Central memory CD8-positive, alpha-beta T cell (primary cell): ENCODE data around the gene SOX3.

Source experiments
- ATAC-seq: fragments of 150-1000 bp; cut with Tn5 transposase; replicated peaks from 2 replicates; pipeline ENCODE4 v1.10.0; 2022; ENCODE audit warnings: mild to moderate bottlenecking, moderate FRiP score, moderate number of reproducible peaks; ENCODE audit not compliant: poor library complexity, severe bottlenecking; ENCODE audit errors: extremely low read depth
- DNase-seq, 2 donors: peaks; one replicate each; pipeline ENCODE4 v3.0.0; 2021; ENCODE audit warnings: low spot score in 2 of 2
- H3K27ac Mint-ChIP-seq: one replicate; pipeline ENCODE4 v1.8.0; 2022; ENCODE audit warnings: low read depth, mild to moderate bottlenecking, moderate library complexity, mixed read lengths
- H3K27me3 Mint-ChIP-seq: one replicate; pipeline ENCODE4 v1.8.0; 2022; ENCODE audit warnings: mixed read lengths
- H3K36me3 Mint-ChIP-seq: one replicate; pipeline ENCODE4 v1.8.0; 2022; ENCODE audit warnings: mild to moderate bottlenecking, moderate library complexity, mixed read lengths; ENCODE audit not compliant: insufficient read depth
- H3K4me1 Mint-ChIP-seq: one replicate; pipeline ENCODE4 v1.8.0; 2022; ENCODE audit warnings: mixed read lengths
- H3K4me3 Mint-ChIP-seq: one replicate; pipeline ENCODE4 v1.8.0; 2022; ENCODE audit warnings: mild to moderate bottlenecking, moderate library complexity, mixed read lengths
- H3K9me3 Mint-ChIP-seq: one replicate; pipeline ENCODE4 v1.8.0; 2022; ENCODE audit warnings: mixed read lengths

Gene SOX3

DNA sequence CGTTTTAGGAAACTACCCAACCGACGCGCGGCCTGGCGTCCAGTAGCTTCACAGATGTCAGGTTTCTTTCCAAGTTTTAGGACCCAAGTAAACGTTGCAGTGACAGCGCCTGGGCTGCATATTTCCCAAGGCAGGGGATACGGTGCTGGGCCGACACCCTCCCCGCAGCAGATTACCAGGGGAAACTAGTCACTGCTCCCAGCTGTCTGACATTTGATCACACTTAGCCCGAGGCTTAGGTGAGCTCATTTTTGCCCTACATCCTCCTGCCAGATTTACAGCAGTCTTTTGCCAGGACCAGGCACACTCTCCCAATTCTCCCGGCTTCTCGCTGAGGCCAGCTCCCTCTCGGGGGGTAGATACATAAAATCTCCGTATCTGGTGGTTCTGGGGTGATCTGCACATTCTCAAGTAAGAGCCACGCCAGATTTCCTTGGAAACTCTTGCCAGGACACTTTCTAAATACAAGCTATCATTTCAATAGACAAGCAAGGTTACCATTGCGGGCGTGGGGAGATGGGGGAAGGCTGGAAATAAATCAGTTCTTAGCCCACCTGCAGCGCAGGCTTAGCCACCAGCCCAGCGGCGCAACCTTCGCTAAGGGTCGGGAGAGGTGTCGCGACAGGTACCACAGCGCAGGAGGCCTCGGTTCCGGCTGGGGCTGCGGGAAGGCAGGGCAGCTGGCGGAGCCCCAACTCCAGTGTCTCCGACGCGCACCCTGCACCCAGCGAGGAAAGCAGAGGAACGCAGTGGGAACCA is 2.5 kb upstream of the SOX3 start:
- Mint-ChIP-seq H3K27me3 (peaks cover 18% of the 10 kb centered on the region), H3K27ac (no peak overlapping the region), H3K36me3 (no peaks in the 10 kb centered on the region), H3K4me1 (no peaks in the 10 kb centered on the region), H3K4me3 (no peak overlapping the region), H3K9me3 (no peaks in the 10 kb centered on the region)
- DNase-seq = no peak
- no peak for ATAC-seq

DNA sequence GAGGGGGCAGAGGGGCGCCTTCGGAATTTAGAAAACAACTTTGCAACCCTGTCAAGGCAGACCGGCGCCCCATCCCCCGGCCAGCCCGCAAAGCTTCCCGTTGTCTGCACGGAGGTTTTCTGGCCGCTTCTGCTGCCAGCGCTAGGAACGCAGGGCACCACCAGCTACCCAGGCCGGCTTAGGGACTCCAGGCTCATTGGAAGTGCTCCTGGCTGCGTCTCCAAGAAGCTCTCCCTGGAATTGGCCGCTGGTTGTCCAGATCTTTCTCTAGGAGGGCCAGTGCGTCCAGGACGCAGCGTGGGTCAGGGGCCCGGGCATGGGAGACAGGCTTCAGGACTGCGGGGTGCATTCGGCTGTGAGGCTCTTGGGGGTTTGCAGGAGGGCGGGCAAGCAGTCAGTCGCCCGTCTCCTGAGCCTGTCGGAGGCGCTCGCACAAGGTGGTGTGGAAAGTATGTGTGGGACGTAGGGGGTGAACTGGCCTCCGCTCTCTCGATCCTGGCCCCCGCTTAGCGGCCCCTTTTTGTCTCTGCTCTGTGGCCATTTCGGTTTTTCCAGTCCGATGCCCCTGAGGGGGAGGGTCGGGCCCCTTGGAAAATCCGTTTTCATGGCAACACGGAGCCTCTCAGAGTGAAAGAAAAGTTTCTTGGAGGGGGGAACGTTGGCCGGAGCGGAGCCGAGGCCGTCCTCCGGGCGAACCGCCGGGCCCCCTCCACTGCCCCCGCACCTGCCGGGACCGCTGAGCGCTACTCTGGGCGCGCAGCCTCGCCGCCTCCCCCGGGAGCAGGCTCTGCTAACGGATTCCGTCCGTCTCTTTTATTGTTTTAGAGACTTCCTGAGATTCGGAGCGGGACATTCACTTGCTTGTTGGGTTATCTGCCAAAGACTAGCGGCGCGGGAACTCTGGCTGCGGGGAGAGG is 810 bp upstream of the SOX3 start:
- H3K9me3 Mint-ChIP-seq = no peaks in the 10 kb centered on the region
- DNase-seq = no peak
- peaks cover 26% of the 10 kb centered on the region for H3K27me3 Mint-ChIP-seq
- H3K27ac Mint-ChIP-seq = no peak overlapping the region
- H3K4me1 Mint-ChIP-seq = no peaks in the 10 kb centered on the region
- no peaks in the 10 kb centered on the region for H3K36me3 Mint-ChIP-seq
- no peak overlapping the region for H3K4me3 Mint-ChIP-seq
- ATAC-seq = no peak

DNA sequence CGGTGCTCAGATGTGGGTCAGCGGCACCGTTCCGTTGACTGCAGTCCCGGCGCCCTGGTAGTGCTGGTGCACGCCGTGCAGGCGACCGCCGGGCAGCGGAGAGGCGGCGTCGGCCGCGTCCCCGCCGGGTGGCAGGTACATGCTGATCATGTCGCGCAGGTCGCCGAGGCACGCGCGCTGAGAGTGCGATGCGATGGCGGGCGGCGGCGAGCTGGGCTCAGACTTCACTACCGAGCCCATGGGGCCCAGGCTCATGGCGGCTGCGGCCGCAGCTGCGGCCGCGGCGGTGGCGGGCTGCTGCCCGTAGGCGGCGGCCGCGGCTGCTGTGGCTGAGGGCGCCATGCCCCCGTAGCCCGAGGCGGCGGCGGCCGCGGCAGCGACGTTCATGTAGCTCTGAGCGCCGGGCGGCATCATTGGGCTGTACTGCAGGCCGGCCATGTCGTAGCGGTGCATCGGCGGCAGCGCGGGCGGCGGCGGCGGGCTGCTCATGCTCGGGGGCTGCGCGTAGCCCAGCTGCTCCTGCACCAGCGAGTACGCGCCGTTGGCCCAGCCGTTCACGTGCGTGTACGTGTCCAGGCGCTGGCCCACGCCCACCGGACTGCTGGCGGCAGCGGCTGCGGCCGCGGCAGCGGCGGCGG is 1.0 kb downstream of the SOX3 start:
- no peak overlapping the region for H3K4me3 Mint-ChIP-seq

DNA sequence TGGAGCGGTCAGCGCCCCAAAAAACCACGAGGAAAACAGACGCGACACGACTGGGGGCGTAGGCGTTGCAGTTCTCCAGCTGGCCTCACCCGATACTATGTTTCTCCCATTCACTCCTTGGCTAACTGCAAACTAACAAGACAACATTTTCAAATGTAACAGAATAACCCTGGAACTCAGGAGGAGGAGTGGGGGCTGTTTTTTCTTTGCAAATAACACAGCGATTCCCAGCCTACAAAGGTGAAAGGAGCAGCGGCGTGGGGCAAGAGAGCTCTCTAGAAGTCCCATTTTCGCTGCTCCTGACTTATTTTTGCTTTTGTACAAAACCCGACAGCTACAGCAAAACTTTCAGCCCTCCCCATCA is 1.6 kb downstream of the SOX3 start:
- H3K36me3 Mint-ChIP-seq = no peaks in the 10 kb centered on the region
- no peaks in the 10 kb centered on the region for H3K4me1 Mint-ChIP-seq
- ATAC-seq (no peak), DNase-seq (no peak)
- H3K9me3 Mint-ChIP-seq = no peaks in the 10 kb centered on the region
- peaks cover 27% of the 10 kb centered on the region for H3K27me3 Mint-ChIP-seq
- H3K27ac Mint-ChIP-seq = no peak overlapping the region
- H3K4me3 Mint-ChIP-seq = no peak overlapping the region

More for the DNA sequence above, 1.0 kb downstream of the SOX3 start:
- DNase-seq (no peak), ATAC-seq (no peak)
- H3K36me3 Mint-ChIP-seq = no peaks in the 10 kb centered on the region
- H3K27me3 Mint-ChIP-seq = peaks cover 23% of the 10 kb centered on the region
- H3K27ac Mint-ChIP-seq = no peak overlapping the region
- H3K9me3 Mint-ChIP-seq = no peaks in the 10 kb centered on the region
- H3K4me1 Mint-ChIP-seq = no peaks in the 10 kb centered on the region

DNA sequence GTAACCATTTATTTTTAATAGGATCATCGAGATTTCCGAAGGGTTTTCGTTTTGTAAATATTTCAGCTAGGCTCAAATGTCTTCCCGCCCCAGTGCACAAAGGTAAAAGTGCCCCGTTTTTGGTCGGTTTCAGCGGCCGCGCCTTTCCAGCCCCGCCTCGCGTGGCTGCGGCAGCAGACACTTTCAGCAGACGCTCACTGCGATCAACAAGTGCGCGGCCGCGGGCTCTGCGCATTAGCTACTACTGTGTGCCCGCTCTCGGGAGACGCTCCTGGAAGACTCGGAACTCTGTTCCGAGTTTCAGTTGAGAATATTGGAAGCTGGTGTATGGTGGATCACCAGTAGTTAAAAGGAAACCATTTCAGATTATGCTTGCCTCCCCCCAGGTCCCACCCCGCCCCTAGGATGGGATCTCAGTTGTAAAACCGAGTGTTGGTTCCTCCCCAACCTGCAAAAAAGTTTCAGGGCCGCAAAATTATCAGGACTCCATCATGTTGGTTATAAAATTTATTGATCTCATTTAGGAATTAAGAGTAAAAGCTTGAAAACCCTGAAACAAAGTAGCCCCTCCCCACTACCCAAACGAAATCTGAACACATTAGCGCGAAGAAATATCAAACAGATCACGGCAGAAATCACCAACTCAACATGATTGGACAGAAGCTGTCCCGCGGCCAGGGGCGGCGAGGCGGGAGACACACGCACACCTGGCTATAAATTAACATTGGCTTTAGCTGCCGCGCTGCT is 2.2 kb downstream of the SOX3 start:
- Mint-ChIP-seq H3K27ac (no peak overlapping the region), H3K9me3 (no peaks in the 10 kb centered on the region), H3K4me3 (no peak overlapping the region), H3K27me3 (peaks cover 27% of the 10 kb centered on the region), H3K36me3 (no peaks in the 10 kb centered on the region), H3K4me1 (no peaks in the 10 kb centered on the region)
- no peak for ATAC-seq
- DNase-seq = no peak

DNA sequence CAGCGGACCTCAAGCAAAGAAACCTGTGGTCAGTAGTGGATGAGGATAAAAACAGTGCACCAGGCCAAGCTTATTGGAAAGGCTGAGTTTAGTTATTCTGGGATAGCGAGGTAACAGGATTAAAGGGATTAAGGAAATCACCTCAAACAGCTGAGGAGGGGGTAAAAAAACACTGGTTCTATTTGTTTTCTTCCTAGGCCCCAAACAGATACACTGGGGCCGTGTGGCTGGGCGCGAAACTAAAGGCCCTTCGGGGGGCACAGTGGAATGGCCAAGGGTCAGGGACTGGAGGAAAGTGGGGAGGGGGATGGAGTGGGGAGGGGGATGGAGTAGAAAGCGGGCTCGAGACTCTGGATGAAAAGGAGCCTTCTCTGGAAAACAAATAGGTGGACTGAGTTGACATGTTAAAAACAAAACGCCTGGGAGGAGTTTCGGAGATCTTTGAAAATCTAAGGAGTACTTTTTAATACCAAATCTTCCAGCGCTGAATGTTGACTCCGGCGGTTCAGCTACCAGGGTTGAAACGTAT is 2.9 kb downstream of the SOX3 start:
- no peaks in the 10 kb centered on the region for H3K4me1 Mint-ChIP-seq
- ATAC-seq = no peak
- DNase-seq = no peak
- peaks cover 27% of the 10 kb centered on the region for H3K27me3 Mint-ChIP-seq
- H3K36me3 Mint-ChIP-seq = no peaks in the 10 kb centered on the region
- no peak overlapping the region for H3K4me3 Mint-ChIP-seq
- H3K27ac Mint-ChIP-seq = no peak overlapping the region
- H3K9me3 Mint-ChIP-seq = no peaks in the 10 kb centered on the region

DNA sequence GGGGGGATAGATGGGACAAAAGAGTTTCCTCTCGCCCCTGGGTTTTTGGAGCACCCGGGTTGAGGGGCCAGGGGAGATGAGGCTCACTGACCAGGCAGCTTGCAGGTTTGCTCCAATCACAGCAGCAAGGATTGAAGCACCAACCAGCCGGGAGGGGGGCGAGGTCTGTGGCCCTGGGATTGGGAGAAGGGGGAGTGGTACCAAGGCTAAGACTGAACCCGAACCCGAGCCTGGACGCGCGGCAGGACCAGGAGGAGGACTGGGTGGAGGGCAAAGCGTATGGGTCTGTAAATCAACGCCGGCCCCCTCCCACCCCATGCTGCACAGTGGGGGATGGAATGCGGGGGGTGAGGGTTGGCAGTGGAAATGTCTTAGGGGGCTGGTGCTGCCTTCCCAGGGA is 3.5 kb downstream of the SOX3 start:
- DNase-seq = no peak
- H3K27me3 Mint-ChIP-seq = peaks cover 27% of the 10 kb centered on the region

DNA sequence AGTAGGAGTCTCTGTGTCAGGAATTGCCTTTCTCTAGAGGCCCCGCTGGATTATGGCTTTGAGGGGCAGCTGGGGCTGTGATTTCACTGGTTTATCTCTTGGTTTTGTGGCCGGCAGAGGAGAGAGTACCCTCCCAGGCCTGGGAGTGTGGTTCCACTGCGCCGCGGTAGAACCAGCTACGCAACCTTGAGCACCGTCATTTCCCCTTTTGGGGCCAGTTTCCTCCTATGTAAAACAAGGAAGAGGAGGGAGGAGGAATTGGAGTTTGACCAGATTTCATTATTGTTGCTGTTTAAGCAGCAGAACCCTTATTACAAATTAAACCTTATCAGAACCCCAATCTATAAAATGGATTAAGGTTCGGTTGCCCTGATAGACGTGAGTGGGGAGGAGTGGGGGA is 4.4 kb downstream of the SOX3 start:
- H3K27ac Mint-ChIP-seq = no peak overlapping the region
- no peak overlapping the region for H3K4me3 Mint-ChIP-seq
- no peaks in the 10 kb centered on the region for H3K9me3 Mint-ChIP-seq
- H3K4me1 Mint-ChIP-seq = no peaks in the 10 kb centered on the region
- no peaks in the 10 kb centered on the region for H3K36me3 Mint-ChIP-seq
- no peak for ATAC-seq
- peaks cover 27% of the 10 kb centered on the region for H3K27me3 Mint-ChIP-seq
- no peak for DNase-seq

More for the DNA sequence above, 3.5 kb downstream of the SOX3 start:
- Mint-ChIP-seq H3K4me1 (no peaks in the 10 kb centered on the region), H3K4me3 (no peak overlapping the region), H3K27ac (no peak overlapping the region), H3K9me3 (no peaks in the 10 kb centered on the region), H3K36me3 (no peaks in the 10 kb centered on the region)
- ATAC-seq = no peak

DNA sequence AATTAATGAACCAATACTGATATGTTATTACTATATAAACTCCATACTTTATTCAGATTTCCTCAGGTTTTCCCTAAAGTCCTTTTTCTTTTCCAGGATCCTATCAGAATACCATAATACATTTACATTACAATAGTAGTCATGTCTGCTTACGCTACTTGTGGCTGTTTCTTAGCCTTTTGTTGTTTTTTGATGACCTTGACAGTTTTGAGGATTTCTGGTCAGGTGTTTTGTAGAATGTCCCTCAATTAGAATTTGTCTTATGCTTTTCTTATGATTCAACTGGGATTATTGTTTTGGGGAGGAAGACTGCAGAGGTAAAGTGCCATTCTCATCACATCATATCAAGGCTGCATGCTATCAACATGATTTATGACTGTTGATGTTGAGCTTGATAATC is 9.1 kb downstream of the SOX3 start:
- DNase-seq (no peak), ATAC-seq (no peak)
- no peak overlapping the region for H3K4me3 Mint-ChIP-seq
- H3K27me3 Mint-ChIP-seq = peaks cover 17% of the 10 kb centered on the region
- no peaks in the 10 kb centered on the region for H3K4me1 Mint-ChIP-seq
- H3K9me3 Mint-ChIP-seq = peaks cover 6% of the 10 kb centered on the region
- H3K36me3 Mint-ChIP-seq = no peaks in the 10 kb centered on the region
- no peak overlapping the region for H3K27ac Mint-ChIP-seq

DNA sequence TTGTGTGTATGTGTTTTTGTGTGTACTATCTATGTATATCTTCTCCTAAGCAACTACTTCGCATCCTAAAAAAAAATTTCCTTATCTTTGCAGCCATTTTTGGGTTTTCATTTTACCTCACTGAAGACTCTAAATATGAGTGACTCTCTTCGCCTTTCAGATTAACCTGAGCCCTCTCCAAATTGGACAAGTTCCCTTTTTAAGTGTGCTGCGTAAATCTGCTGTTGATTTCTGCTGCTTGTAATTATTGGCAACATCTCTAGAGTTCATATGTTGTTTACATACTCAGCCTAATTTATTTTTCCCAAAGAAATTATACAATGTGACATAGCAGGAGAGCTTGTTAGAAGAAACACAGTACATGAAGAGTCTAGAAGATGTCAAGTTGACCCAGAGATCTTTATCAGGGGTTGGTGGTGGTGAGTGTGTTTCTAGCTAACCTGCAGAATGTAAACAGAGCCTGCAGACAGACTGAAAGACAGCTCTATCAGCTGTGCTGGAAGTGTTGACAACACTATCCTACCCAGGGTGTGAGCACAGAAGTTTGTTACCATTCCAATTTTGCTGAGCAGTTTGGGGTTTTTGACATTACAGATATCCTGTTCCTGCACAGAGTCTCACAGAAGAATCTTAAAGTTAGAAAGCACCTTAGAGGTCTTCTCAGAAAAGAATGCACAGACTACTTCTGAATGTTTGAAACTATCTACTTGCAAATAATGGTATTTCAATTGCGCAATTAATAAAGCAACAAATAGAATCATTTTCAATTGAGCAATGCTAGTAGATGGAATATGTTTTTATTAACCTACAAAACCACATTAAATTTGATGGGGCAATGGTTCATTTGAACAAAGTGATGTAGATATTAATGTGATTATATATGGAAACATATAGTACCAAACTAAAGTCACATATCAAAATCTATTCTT is 12.5 kb downstream of the SOX3 start:
- DNase-seq = no peak
- no peaks in the 10 kb centered on the region for H3K4me1 Mint-ChIP-seq
- H3K27me3 Mint-ChIP-seq = no peaks in the 10 kb centered on the region
- H3K27ac Mint-ChIP-seq = no peak overlapping the region
- H3K4me3 Mint-ChIP-seq = no peak overlapping the region
- H3K36me3 Mint-ChIP-seq = no peaks in the 10 kb centered on the region
- ATAC-seq = no peak
- H3K9me3 Mint-ChIP-seq = peaks cover 6% of the 10 kb centered on the region

DNA sequence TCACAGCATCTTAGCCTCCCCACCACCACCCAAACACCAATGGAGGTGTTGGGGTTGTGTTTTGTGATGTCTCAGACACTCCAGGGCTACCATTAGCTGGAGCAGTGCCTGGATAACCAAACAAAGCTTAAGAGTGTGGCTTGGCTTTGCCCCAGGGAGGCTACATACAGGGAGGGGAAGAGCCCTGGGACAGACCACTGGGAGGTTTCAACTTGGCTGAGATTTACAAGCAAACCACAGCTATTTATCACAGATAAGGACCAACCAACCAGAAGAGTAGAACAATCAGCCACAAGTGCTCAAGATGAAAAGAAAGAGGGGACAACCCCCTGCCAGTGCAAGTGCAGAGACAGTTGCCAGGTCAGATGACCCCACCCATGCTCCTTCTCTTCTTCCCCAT is 24.1 kb downstream of the SOX3 start:
- no peak overlapping the region for H3K4me3 Mint-ChIP-seq
- DNase-seq (no peak), ATAC-seq (no peak)
- H3K27ac Mint-ChIP-seq = no peak overlapping the region
- no peaks in the 10 kb centered on the region for H3K36me3 Mint-ChIP-seq
- H3K27me3 Mint-ChIP-seq = no peaks in the 10 kb centered on the region
- no peaks in the 10 kb centered on the region for H3K4me1 Mint-ChIP-seq
- H3K9me3 Mint-ChIP-seq = no peaks in the 10 kb centered on the region
